ENCODE results near the gene ZIC4. TPM values are rescaled to one million over a fixed set of nuclear protein-coding genes. Genes with fewer than 3 reads are reported as not detected.

ZIC4 gene
- total RNA-seq, 1 donor from 2014 or later, result not detected

GRCh38 chr3:147371140-147371539 is 35.2 kb downstream of the ZIC4 start:
- ATAC-seq (no peak), DNase-seq (no peak)
- H3K36me3 ChIP-seq, result no peaks in the 10 kb centered on the region
- no peaks in the 10 kb centered on the region for H3K9me3 ChIP-seq
- peaks cover 91% of the 10 kb centered on the region for H3K27me3 ChIP-seq (ENCODE audit: low read depth)
- H3K27ac ChIP-seq, result no peak overlapping the region
- no peaks in the 10 kb centered on the region for H3K4me1 ChIP-seq
- intact Hi-C loops (cut with DNase I), result no loop called here
- no peak for TF ChIP-seq CTCF (IDR thresholded peaks at IDR 0.05)
- H3K4me3 ChIP-seq, result no peak overlapping the region

- ATAC-seq (no peak), DNase-seq (no peak)
- TF ChIP-seq CTCF (IDR thresholded peaks at IDR 0.05), result no peak
- no peak overlapping the region for H3K4me3 ChIP-seq
- no peak overlapping the region for H3K27ac ChIP-seq
- H3K4me1 ChIP-seq, result no peaks in the 10 kb centered on the region
- peaks cover 90% of the 10 kb centered on the region for H3K27me3 ChIP-seq (ENCODE audit: low read depth)
- H3K36me3 ChIP-seq, result no peaks in the 10 kb centered on the region
- no peaks in the 10 kb centered on the region for H3K9me3 ChIP-seq
- intact Hi-C loops (cut with DNase I), result no loop called here
Observed at GRCh38 chr3:147370349-147370748, 36.0 kb downstream of the ZIC4 start.

- ATAC-seq (no peak), DNase-seq (no peak)
- peaks cover 88% of the 10 kb centered on the region for H3K27me3 ChIP-seq (ENCODE audit: low read depth)
- intact Hi-C loops (cut with DNase I), result no loop called here
- TF ChIP-seq CTCF (IDR thresholded peaks at IDR 0.05), result no peak
- H3K9me3 ChIP-seq, result no peaks in the 10 kb centered on the region
- H3K27ac ChIP-seq, result no peak overlapping the region
- H3K36me3 ChIP-seq, result no peaks in the 10 kb centered on the region
- no peaks in the 10 kb centered on the region for H3K4me1 ChIP-seq
- no peak overlapping the region for H3K4me3 ChIP-seq
Observed at GRCh38 chr3:147369661-147370123, 36.7 kb downstream of the ZIC4 start.

GRCh38 chr3:147369231-147369630 is 37.1 kb downstream of the ZIC4 start:
- H3K9me3 ChIP-seq, result no peaks in the 10 kb centered on the region
- H3K4me3 ChIP-seq, result no peak overlapping the region
- ATAC-seq (no peak), DNase-seq (no peak)
- no peaks in the 10 kb centered on the region for H3K36me3 ChIP-seq
- TF ChIP-seq CTCF (IDR thresholded peaks at IDR 0.05), result no peak
- no peaks in the 10 kb centered on the region for H3K4me1 ChIP-seq
- H3K27ac ChIP-seq, result no peak overlapping the region
- intact Hi-C loops (cut with DNase I), result no loop called here
- H3K27me3 ChIP-seq (ENCODE audit: low read depth), result peaks cover 90% of the 10 kb centered on the region

DNA sequence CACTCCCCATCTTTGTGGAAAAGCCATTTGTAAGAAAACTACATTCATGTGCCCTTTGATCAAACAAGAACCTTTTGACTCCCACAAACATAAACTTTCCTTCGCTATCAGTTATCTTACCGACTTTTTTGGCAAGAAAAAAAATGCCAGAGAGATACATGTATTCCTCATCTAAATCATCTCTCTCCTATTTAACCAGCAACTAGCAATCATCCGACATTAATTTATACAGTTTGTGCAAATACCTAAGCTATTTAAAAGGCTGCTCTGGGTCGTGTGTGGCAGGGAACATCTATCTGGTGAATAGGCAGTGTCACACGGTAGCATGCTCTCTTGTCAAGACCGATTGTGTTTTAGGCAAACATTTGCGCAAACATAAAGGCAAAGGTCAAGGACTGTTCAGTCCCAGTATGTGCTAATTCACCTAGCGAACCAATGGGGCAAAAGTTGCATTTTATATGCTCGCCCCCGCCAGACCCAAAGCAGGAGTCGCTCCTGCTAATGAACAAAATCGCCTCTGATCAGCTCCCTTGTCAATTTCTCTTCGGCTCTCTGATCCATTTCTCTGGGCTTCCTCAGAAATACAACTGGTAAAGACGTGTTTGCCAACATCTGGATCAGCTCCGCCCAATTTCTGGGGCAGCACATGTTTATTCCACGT is 37.7 kb downstream of the ZIC4 start:
- TF ChIP-seq CTCF (IDR thresholded peaks at IDR 0.05), result no peak
- intact Hi-C loops (cut with DNase I), result no loop called here
- no peak for DNase-seq
- no peak for ATAC-seq
- H3K27me3 ChIP-seq (ENCODE audit: low read depth), result peaks cover 87% of the 10 kb centered on the region
- no peak overlapping the region for H3K4me3 ChIP-seq
- H3K9me3 ChIP-seq, result no peaks in the 10 kb centered on the region
- no peak overlapping the region for H3K27ac ChIP-seq
- H3K36me3 ChIP-seq, result no peaks in the 10 kb centered on the region
- no peaks in the 10 kb centered on the region for H3K4me1 ChIP-seq
